Glutamatergic neuron (in vitro differentiated cells): ENCODE measurements around the gene STARD8. TPM values are rescaled to one million over a fixed set of nuclear protein-coding genes. Genes with fewer than 3 reads are reported as not detected.
"Not testable (repeated sequence)": the region's sequence is repeated elsewhere in the genome, so short reads cannot be mapped to it uniquely, and the experiment has no call there.

ENCODE experiments used
- DNase-seq: peaks from one replicate; pipeline ENCODE4 v3.0.0; 2022
- H3K27ac Mint-ChIP-seq: one replicate; pipeline ENCODE4 v1.8.0; 2020; ENCODE audit warnings: mild to moderate bottlenecking, mixed read lengths, inconsistent platforms; ENCODE audit not compliant: unreplicated experiment
- H3K27me3 Mint-ChIP-seq: one replicate; pipeline ENCODE4 v1.8.0; 2020; ENCODE audit warnings: mild to moderate bottlenecking, moderate library complexity, mixed read lengths, inconsistent platforms; ENCODE audit not compliant: unreplicated experiment
- H3K36me3 Mint-ChIP-seq: one replicate; pipeline ENCODE4 v1.8.0; 2020; ENCODE audit warnings: mild to moderate bottlenecking, mixed read lengths, inconsistent platforms; ENCODE audit not compliant: unreplicated experiment
- H3K4me1 Mint-ChIP-seq: one replicate; pipeline ENCODE4 v1.8.0; 2020; ENCODE audit warnings: mild to moderate bottlenecking, low read depth, mixed read lengths, inconsistent platforms; ENCODE audit not compliant: unreplicated experiment
- H3K4me3 Mint-ChIP-seq: one replicate; pipeline ENCODE4 v1.8.0; 2020; ENCODE audit warnings: mild to moderate bottlenecking, mixed read lengths, inconsistent platforms; ENCODE audit not compliant: unreplicated experiment
- H3K9me3 Mint-ChIP-seq: one replicate; pipeline ENCODE4 v1.8.0; 2020; ENCODE audit warnings: mild to moderate bottlenecking, moderate library complexity, mixed read lengths, inconsistent platforms; ENCODE audit not compliant: unreplicated experiment
- CTCF ChIP-seq: fragments of 200-600 bp; sonication (generic); IDR thresholded peaks from one replicate; pipeline ENCODE4 v1.5.0; 2021; ENCODE audit not compliant: partially characterized antibody, unreplicated experiment
- total RNA-seq: library from RNA; stranded (reverse); fragmentation: NEBNext Ultra II Directional; extraction: Animal tissue kit (Norgen Biotek cat#: 25700); gene quantifications from one replicate; pipeline ENCODE4 v1.2.1, GENCODE V29; 2021; ENCODE audit not compliant: unreplicated experiment

The STARD8 gene
- total RNA-seq, 1 donor from 2014 or later = 1.1 TPM

GRCh38 chrX:68650491-68650890, 3.0 kb downstream of the STARD8 start:
- DNase-seq = no peak
- no peak for TF ChIP-seq CTCF
- H3K9me3 Mint-ChIP-seq = no peaks in the 10 kb centered on the region

GRCh38 chrX:68651110-68651509, 3.6 kb downstream of the STARD8 start:
- H3K4me1 Mint-ChIP-seq = peaks cover 4% of the 10 kb centered on the region
- TF ChIP-seq CTCF = no peak
- no peak for DNase-seq
- H3K27me3 Mint-ChIP-seq = peaks cover 8% of the 10 kb centered on the region
- H3K4me3 Mint-ChIP-seq = no peak overlapping the region
- no peak overlapping the region for H3K27ac Mint-ChIP-seq
- H3K9me3 Mint-ChIP-seq = no peaks in the 10 kb centered on the region
- no peaks in the 10 kb centered on the region for H3K36me3 Mint-ChIP-seq

More at GRCh38 chrX:68650491-68650890, 3.0 kb downstream of the STARD8 start:
- no peak overlapping the region for H3K4me3 Mint-ChIP-seq
- peaks cover 8% of the 10 kb centered on the region for H3K27me3 Mint-ChIP-seq
- no peaks in the 10 kb centered on the region for H3K36me3 Mint-ChIP-seq
- H3K4me1 Mint-ChIP-seq = peaks cover 4% of the 10 kb centered on the region
- H3K27ac Mint-ChIP-seq = no peak overlapping the region

- H3K36me3 Mint-ChIP-seq = no peaks in the 10 kb centered on the region
- no peak overlapping the region for H3K4me3 Mint-ChIP-seq
- H3K27me3 Mint-ChIP-seq = peaks cover 8% of the 10 kb centered on the region
- H3K27ac Mint-ChIP-seq = no peak overlapping the region
- TF ChIP-seq CTCF = no peak
- H3K9me3 Mint-ChIP-seq = no peaks in the 10 kb centered on the region
- H3K4me1 Mint-ChIP-seq = peaks cover 4% of the 10 kb centered on the region
- DNase-seq = no peak
Measured at GRCh38 chrX:68652326-68653170, 5.1 kb downstream of the STARD8 start.

- Mint-ChIP-seq H3K4me3 (no peak overlapping the region), H3K36me3 (no peaks in the 10 kb centered on the region), H3K9me3 (no peaks in the 10 kb centered on the region), H3K4me1 (no peaks in the 10 kb centered on the region), H3K27me3 (peaks cover 3% of the 10 kb centered on the region), H3K27ac (no peak overlapping the region)
- no peak for DNase-seq
- TF ChIP-seq CTCF = no peak
Measured at GRCh38 chrX:68654693-68655092, 7.2 kb downstream of the STARD8 start.

- not testable (repeated sequence) for H3K27me3 Mint-ChIP-seq, H3K27ac Mint-ChIP-seq, H3K4me3 Mint-ChIP-seq, H3K36me3 Mint-ChIP-seq, H3K9me3 Mint-ChIP-seq, DNase-seq, H3K4me1 Mint-ChIP-seq
Measured at GRCh38 chrX:68656473-68656872, 9.0 kb downstream of the STARD8 start.
